Activated CD4-positive, alpha-beta T cell treated with anti-CD3 and anti-CD28 coated beads for 36 hours (primary cell): ENCODE measurements around the gene BHLHE41. TPM values are rescaled to one million over a fixed set of nuclear protein-coding genes. Genes with fewer than 3 reads are reported as not detected.

Source experiments
- ATAC-seq: fragments of 200-7000 bp; cut with Tn5 transposase; one replicate; pipeline ENCODE4 v1.10.0; 2021; ENCODE audit warnings: mild to moderate bottlenecking, moderate library complexity
- CTCF ChIA-PET: fragments of 350-600 bp; sonication (Branson Sonifier 250); formaldehyde crosslinking; loops from one replicate; lab custom pipeline; 2021; ENCODE audit warnings: antibody characterized with exemption; lab: Charles Lee
- POLR2A ChIA-PET: fragments of 350-600 bp; sonication (Branson Sonifier 250); formaldehyde crosslinking; loops from one replicate; lab custom pipeline; 2021; ENCODE audit warnings: antibody characterized with exemption, inconsistent platforms; lab: Charles Lee
- DNase-seq: peaks from one replicate; pipeline ENCODE4 v3.0.0-alpha.2; 2020
- H3K27ac Mint-ChIP-seq: one replicate; pipeline ENCODE4 v1.8.0; 2021; ENCODE audit warnings: mixed read lengths
- H3K27me3 Mint-ChIP-seq: one replicate; pipeline ENCODE4 v1.8.0; 2021; ENCODE audit warnings: mixed read lengths
- H3K36me3 Mint-ChIP-seq: one replicate; pipeline ENCODE4 v1.8.0; 2021; ENCODE audit warnings: low read depth, mixed read lengths
- H3K4me1 Mint-ChIP-seq: one replicate; pipeline ENCODE4 v1.8.0; 2021; ENCODE audit warnings: mixed read lengths
- H3K4me3 Mint-ChIP-seq: one replicate; pipeline ENCODE4 v1.8.0; 2021; ENCODE audit warnings: mild to moderate bottlenecking, moderate library complexity, mixed read lengths
- H3K9me3 Mint-ChIP-seq: one replicate; pipeline ENCODE4 v1.8.0; 2021; ENCODE audit warnings: low read depth, mixed read lengths
- intact Hi-C, 2 experiments: fragments of 100-400 bp; cut with DNase I in 1 of 2; cut with micrococcal nuclease in 1 of 2; formaldehyde crosslinking; loops; one replicate each; pipeline versions ENCODE4 v1.14.2 to v1.15.1; 2022 to 2024; cut with DNase I, micrococcal nuclease
- total RNA-seq, 2 experiments: library from RNA; stranded (reverse); gene quantifications; one replicate each; pipeline ENCODE4 v1.2.3, GENCODE V29; 2021

The BHLHE41 gene
- total RNA-seq, 2 experiments from 2014 or later = not detected

DNA sequence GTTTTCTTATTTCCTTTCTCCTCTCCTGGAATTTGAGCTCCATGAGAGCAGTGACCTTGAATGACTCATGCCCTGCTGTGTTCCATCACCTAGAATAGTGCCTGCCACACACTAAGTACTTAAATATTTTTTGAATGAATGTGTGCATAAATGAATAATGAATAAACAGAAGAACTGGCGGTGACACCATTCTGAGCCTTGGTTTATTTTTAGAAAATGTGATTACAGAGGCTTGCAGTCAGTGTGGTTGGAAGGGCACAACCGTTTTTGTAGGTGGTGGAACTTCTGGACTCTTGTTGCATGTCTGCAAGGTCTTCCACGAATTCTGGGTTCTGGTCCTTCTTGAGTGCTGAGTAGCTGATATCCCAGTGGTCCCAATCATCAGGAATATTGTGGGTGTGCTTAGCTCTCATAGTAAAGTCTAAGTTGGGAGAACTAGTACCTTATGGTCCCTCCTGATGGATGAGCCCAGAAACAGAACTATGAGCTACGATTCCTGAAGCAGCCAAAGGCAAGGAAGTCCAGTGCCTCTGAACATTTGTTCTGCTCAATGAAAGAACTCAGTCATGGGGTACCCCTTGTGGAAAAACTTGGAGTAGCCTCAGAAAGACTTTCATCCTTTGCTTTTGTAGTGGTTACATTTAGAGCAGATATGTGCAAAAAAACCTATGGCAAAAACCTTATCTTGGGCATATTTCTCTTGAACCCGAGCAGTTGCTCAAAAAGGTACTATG is 28.8 kb upstream of the BHLHE41 start:
- H3K4me3 Mint-ChIP-seq = no peak overlapping the region
- H3K9me3 Mint-ChIP-seq = no peaks in the 10 kb centered on the region
- ATAC-seq (no peak), DNase-seq (no peak)
- no peaks in the 10 kb centered on the region for H3K4me1 Mint-ChIP-seq
- H3K36me3 Mint-ChIP-seq = no peaks in the 10 kb centered on the region
- ChIA-PET POLR2A (no interaction called here), CTCF (no interaction called here)
- H3K27ac Mint-ChIP-seq = no peak overlapping the region
- H3K27me3 Mint-ChIP-seq = peaks cover 5% of the 10 kb centered on the region
- intact Hi-C loops = no loop called here

DNA sequence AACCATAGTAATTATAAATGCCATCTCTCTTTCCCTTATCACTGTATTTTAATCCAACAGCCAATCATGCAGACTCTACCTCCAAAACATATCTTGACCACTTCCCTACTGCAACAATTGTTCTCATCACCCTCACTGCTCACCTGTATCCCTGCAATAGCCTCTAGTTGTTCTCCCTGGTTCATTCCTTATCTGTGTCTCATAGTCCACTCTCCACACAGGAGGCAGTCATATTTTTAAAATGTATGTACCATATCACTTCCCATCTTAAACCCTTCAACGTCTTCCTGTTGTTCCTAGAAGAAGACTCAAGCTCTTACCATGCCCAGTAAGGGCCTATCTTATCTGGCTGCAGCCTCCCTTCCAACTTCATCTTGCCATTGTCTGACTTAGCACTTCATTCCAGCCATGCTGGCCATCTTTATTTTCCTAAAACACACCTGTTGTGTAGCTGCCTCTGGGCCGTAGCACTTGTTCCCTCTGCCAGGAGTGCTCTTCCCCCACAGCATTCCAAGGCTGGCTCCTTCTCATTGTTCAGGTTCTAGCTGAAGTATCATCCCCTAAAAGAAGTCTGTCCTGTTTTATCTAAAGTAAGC is 27.8 kb upstream of the BHLHE41 start:
- Mint-ChIP-seq H3K4me3 (no peak overlapping the region), H3K27ac (no peak overlapping the region), H3K9me3 (no peaks in the 10 kb centered on the region), H3K4me1 (no peaks in the 10 kb centered on the region), H3K36me3 (no peaks in the 10 kb centered on the region), H3K27me3 (peaks cover 5% of the 10 kb centered on the region)
- no peak for ATAC-seq
- no peak for DNase-seq
- CTCF ChIA-PET = no interaction called here
- POLR2A ChIA-PET = no interaction called here
- intact Hi-C loops = no loop called here

DNA sequence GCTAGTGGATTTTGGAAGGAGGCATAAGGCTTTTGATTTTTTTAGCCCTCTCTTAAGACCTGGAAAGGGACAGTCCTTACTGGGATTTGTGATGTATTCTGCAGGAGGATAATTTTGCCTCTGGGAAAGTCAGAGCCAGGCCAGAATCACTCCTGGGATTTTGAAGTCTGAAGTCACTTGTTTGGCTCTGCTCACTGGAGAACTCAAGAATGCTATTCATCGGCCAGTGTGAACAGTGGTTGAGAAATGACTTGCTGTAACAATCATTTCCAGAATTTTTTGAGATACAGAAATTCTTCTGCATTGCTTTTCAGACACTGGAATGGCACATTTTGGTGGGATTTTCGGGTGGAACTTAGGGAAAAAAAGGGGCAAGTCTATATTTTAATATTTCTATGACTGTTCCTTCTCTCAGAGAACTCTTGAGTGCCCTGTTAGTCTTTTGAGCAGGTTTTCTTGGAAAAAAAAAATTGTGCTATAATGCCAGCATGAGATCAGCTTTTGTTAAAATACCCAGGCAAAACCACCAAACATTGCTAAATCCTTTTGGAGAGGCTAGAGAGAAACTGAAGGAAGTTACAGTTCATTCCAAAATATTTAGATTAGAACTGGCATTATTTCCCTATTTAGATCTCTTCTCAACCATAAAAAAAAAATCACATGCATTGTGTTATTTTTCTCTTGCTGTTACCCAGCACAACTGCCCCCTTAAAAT is 26.1 kb upstream of the BHLHE41 start:
- no peaks in the 10 kb centered on the region for H3K36me3 Mint-ChIP-seq
- H3K9me3 Mint-ChIP-seq = no peaks in the 10 kb centered on the region
- no peak for DNase-seq
- CTCF ChIA-PET = interaction anchor here (1.4 to 1.5 kb wide), 2 partner anchors 18 to 27 kb away, joined by 3 read pairs; no protein-coding TSS in a partner anchor
- intact Hi-C loops = no loop called here
- no peak for ATAC-seq
- POLR2A ChIA-PET = interaction anchor here (0.5 kb wide), 1 partner anchor 1079 kb away, joined by 6 read pairs; no protein-coding TSS in a partner anchor
- H3K4me3 Mint-ChIP-seq = no peak overlapping the region
- peaks cover 7% of the 10 kb centered on the region for H3K27me3 Mint-ChIP-seq
- H3K27ac Mint-ChIP-seq = no peak overlapping the region
- no peaks in the 10 kb centered on the region for H3K4me1 Mint-ChIP-seq

DNA sequence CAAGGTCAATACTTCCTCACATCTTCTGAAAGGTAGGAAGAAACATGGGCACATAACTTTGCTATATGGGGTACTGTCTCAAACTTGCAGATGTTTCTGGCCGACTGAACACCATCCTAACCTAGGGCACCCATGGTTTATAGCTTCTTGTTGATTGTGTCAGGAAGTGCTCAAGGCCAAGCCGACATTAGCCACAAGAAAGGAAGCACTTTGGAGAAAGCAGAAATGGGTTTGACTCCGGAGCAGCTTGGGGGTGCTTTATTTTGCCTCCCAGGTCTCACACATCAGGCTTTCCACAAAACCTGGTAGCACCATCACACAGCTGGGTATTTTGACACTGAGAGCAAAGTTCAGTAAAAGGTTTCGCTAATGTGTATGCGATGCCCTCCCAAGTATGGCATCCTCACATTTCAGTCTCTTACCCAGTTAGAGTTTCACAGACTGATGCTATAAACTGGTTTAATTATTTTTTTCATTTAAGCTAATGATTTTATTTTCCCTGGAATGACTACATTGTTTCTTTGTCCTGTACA is 25.2 kb upstream of the BHLHE41 start:
- ATAC-seq = no peak

DNA sequence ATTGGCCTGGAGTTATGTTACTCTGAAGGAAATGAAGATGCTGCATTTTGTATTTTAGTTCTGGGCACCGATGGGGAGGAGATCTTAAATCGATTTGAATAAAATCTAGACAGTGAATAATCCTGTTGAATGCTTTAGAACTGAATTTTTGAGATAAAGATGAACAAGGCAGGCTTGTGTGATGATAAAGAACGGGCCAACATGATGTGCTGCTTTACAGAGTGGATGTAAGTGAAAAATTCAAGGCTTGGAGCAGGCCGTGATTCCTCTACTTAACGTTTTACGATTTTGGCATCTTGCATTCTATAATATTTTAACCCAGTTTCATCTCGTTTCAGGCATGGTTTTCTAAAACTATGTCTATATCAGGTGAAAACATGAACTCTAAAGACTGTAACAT is 23.5 kb upstream of the BHLHE41 start:
- DNase-seq (no peak), ATAC-seq (no peak)
- ChIA-PET CTCF (interaction anchor here (0.7 kb wide), 1 partner anchor 88 kb away, joined by 3 read pairs; no protein-coding TSS in a partner anchor), POLR2A (no interaction called here)
- Mint-ChIP-seq H3K36me3 (no peaks in the 10 kb centered on the region), H3K27ac (no peak overlapping the region), H3K9me3 (no peaks in the 10 kb centered on the region), H3K27me3 (peaks cover 7% of the 10 kb centered on the region), H3K4me3 (no peak overlapping the region), H3K4me1 (no peaks in the 10 kb centered on the region)
- intact Hi-C loops = no loop called here

More for the DNA sequence above, 25.2 kb upstream of the BHLHE41 start:
- intact Hi-C loops = no loop called here
- CTCF ChIA-PET = interaction anchor here (1.4 to 1.5 kb wide), 2 partner anchors 18 to 28 kb away, joined by 3 read pairs; no protein-coding TSS in a partner anchor
- Mint-ChIP-seq H3K27me3 (peaks cover 7% of the 10 kb centered on the region), H3K9me3 (no peaks in the 10 kb centered on the region), H3K36me3 (no peaks in the 10 kb centered on the region), H3K27ac (no peak overlapping the region), H3K4me1 (no peaks in the 10 kb centered on the region), H3K4me3 (no peak overlapping the region)
- POLR2A ChIA-PET = no interaction called here
- DNase-seq = no peak

DNA sequence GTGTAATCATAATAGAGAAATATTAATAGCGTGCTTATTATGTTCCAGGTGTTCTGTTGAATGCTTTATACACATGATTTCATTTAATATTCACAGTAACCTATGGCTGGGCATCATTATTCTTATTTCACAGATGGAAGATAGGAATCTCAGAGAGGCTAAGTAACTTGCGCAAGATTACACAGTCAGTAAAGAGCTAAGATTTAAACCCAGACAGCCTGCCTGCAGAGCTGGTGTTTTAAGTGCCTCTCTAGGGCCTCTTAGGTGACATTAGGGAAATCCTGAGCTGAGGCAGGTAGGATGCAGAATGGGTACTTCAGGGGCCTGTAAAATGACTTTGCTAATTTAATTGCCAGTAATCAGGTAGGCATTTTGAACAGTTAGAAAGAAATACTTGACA is 18.5 kb upstream of the BHLHE41 start:
- Mint-ChIP-seq H3K27ac (no peak overlapping the region), H3K27me3 (peaks cover 5% of the 10 kb centered on the region), H3K9me3 (no peaks in the 10 kb centered on the region), H3K4me1 (no peaks in the 10 kb centered on the region), H3K4me3 (no peak overlapping the region), H3K36me3 (no peaks in the 10 kb centered on the region)
- CTCF ChIA-PET = interaction anchor here (0.5 to 1.2 kb wide), 2 partner anchors 10 to 949 kb away, joined by 3 read pairs; no protein-coding TSS in a partner anchor
- DNase-seq (no peak), ATAC-seq (no peak)
- intact Hi-C loops = no loop called here
- POLR2A ChIA-PET = no interaction called here

DNA sequence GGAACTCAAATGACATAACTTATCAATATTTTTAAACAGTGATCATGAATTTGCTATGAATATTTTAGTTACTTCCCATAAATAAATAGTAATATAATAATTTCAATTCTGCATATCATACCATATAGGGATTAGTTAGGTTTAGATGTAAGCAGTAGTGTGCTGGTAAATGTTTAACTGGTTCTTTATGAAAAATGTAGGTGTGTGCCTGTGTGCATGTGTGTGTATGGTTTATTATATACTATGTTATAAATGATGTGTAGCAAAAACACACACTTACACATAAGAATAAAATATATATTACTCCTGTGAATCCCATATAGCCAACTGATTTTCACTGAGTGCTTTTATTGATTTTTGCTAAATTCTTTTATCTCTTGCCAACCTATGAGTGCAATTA is 14.0 kb upstream of the BHLHE41 start:
- POLR2A ChIA-PET = no interaction called here
- no peaks in the 10 kb centered on the region for H3K36me3 Mint-ChIP-seq
- ATAC-seq = no peak

DNA sequence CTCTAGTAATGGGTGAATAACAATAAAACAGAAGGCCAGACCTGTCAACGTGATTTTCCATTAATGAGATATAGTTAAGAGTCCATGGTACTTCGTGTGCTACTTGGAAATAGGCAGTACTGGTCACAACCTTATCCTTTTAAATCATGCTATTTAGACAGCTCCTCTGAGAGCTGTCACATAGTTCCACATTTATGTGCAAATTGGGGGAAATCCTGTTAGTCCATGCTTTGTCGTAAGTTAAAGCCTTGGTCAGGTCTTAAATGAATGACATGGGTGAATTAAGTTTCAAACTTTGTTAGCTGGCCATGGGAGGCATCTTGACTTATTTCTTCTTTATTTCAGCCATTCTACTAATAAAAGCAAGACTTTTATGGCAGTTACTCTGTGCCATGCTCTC is 11.9 kb upstream of the BHLHE41 start:
- no peaks in the 10 kb centered on the region for H3K4me1 Mint-ChIP-seq
- intact Hi-C loops = no loop called here
- POLR2A ChIA-PET = no interaction called here
- H3K27ac Mint-ChIP-seq = no peak overlapping the region
- CTCF ChIA-PET = interaction anchor here (0.6 kb wide), 1 partner anchor 8 kb away, joined by 4 read pairs; no protein-coding TSS in a partner anchor
- DNase-seq (no peak), ATAC-seq (no peak)
- no peaks in the 10 kb centered on the region for H3K36me3 Mint-ChIP-seq
- no peak overlapping the region for H3K4me3 Mint-ChIP-seq
- peaks cover 23% of the 10 kb centered on the region for H3K27me3 Mint-ChIP-seq
- no peaks in the 10 kb centered on the region for H3K9me3 Mint-ChIP-seq

More for the DNA sequence above, 14.0 kb upstream of the BHLHE41 start:
- intact Hi-C loops = no loop called here
- Mint-ChIP-seq H3K27me3 (peaks cover 14% of the 10 kb centered on the region), H3K4me1 (no peaks in the 10 kb centered on the region), H3K9me3 (no peaks in the 10 kb centered on the region), H3K4me3 (no peak overlapping the region), H3K27ac (no peak overlapping the region)
- DNase-seq = no peak
- CTCF ChIA-PET = no interaction called here

DNA sequence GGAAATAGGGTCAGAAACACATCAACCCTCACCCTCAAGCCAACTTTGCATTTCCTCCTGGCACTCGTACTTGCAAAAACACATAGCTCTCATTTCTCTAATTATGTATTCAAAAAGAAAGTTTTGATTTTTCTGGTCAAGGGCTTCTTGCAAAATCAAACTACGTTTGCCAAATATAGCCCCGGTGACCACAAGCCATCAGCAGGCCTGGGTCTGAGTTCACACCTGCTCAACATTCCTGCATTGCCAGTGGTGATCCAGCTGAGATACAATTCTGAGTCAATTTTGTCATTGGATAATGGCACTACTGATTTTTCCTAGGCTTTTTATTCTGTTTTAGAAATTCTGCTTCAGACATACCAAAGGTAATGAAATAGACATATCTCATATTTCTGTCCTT is 10.7 kb upstream of the BHLHE41 start:
- Mint-ChIP-seq H3K27ac (no peak overlapping the region), H3K36me3 (no peaks in the 10 kb centered on the region), H3K27me3 (peaks cover 32% of the 10 kb centered on the region), H3K4me3 (no peak overlapping the region), H3K9me3 (no peaks in the 10 kb centered on the region), H3K4me1 (no peaks in the 10 kb centered on the region)
- ATAC-seq = no peak
- ChIA-PET CTCF (no interaction called here), POLR2A (no interaction called here)
- intact Hi-C loops = no loop called here
- no peak for DNase-seq

DNA sequence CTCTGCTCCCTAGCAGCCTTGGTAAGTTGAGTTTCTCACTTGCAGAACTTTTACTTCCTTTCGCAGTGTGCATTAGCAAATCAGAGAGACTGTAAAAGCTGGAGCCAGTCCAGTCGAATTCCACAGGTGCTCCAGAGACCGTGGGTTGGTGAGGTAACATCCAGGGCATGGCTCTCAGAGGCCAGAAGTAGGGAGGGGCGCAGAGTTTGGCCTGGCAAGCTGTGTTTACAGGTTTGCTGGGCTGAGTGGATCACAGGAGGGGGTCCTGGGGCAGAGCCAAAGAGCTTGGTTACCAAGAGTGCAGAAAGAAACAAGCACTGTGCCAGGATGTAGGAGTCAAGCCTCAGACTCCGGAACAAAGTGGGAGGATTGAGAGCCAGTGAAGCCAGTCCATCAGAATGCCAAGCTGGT is 10.2 kb upstream of the BHLHE41 start:
- intact Hi-C loops = no loop called here
- H3K27me3 Mint-ChIP-seq = peaks cover 35% of the 10 kb centered on the region
- ATAC-seq (no peak), DNase-seq (no peak)
- no peak overlapping the region for H3K27ac Mint-ChIP-seq
- POLR2A ChIA-PET = no interaction called here
- H3K9me3 Mint-ChIP-seq = no peaks in the 10 kb centered on the region
- no peak overlapping the region for H3K4me3 Mint-ChIP-seq
- H3K4me1 Mint-ChIP-seq = no peaks in the 10 kb centered on the region
- no peaks in the 10 kb centered on the region for H3K36me3 Mint-ChIP-seq
- CTCF ChIA-PET = no interaction called here

DNA sequence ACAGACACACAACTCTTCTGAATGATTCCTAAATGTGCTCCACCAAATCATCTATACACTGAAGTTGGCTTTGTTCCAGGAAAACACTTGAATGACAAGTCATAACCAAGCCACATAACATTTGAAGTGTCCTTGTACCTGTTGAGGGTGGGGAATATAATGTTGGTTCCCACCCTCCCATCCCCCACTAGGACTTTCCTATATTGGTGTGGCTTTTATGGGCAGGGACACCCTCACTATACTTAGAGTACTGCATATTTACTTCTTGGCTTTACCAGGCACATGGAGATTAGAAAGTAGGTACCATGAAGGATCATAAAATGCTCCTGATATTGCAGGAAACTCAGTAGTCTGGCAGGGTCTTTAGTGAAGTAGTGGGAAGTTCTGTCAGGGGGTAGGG is 9.7 kb upstream of the BHLHE41 start:
- no peak overlapping the region for H3K4me3 Mint-ChIP-seq
- DNase-seq (no peak), ATAC-seq (no peak)
- H3K9me3 Mint-ChIP-seq = no peaks in the 10 kb centered on the region
- H3K27me3 Mint-ChIP-seq = peaks cover 38% of the 10 kb centered on the region
- intact Hi-C loops = no loop called here
- H3K36me3 Mint-ChIP-seq = no peaks in the 10 kb centered on the region
- ChIA-PET POLR2A (no interaction called here), CTCF (no interaction called here)
- H3K27ac Mint-ChIP-seq = no peak overlapping the region
- no peaks in the 10 kb centered on the region for H3K4me1 Mint-ChIP-seq
